GM12801 (cell line): Measurements from ENCODE around the gene CDON.

Experiments
- CTCF ChIP-seq: IDR thresholded peaks from one replicate; pipeline ENCODE4 v1.5.1; 2011; ENCODE audit warnings: control low read depth; ENCODE audit not compliant: insufficient read length; ENCODE audit errors: extremely low read depth

Gene CDON

GRCh38 chr11:126081915-126082250, 19.2 kb upstream of the CDON start:
- TF ChIP-seq CTCF: no peak

- no peak for TF ChIP-seq CTCF
Measured at GRCh38 chr11:126080161-126080941, 17.7 kb upstream of the CDON start.

GRCh38 chr11:126079621-126080124, 17.0 kb upstream of the CDON start:
- TF ChIP-seq CTCF: no peak

- no peak for TF ChIP-seq CTCF
Measured at GRCh38 chr11:126076641-126077040, 14.0 kb upstream of the CDON start.

GRCh38 chr11:126072801-126073594, 10.3 kb upstream of the CDON start:
- TF ChIP-seq CTCF: no peak

GRCh38 chr11:126072141-126072741, 9.6 kb upstream of the CDON start:
- TF ChIP-seq CTCF: no peak

GRCh38 chr11:126063507-126063852, 814 bp upstream of the CDON start:
- TF ChIP-seq CTCF: no peak
